Peyer's patch (tissue), 4 donors: Measurements from ENCODE around the gene DNAJC4. TPM values are rescaled to one million over a fixed set of nuclear protein-coding genes. Genes with fewer than 3 reads are reported as not detected.

ENCODE experiments used
- DNase-seq, 3 donors: peaks; one replicate each; pipeline ENCODE4 v3.0.0-alpha.2; 2017 to 2019
- H3K27ac ChIP-seq, 4 donors: fragments of 200-600 bp; sonication (generic); one replicate each; pipeline ENCODE4 v1.5.1; 2016 to 2019
- H3K27me3 ChIP-seq, 2 donors: fragments of 200-600 bp; sonication (generic); one replicate each; pipeline ENCODE4 v1.5.1; 2019
- H3K36me3 ChIP-seq, 3 donors: fragments of 200-600 bp; sonication (generic); one replicate each; pipeline ENCODE4 v1.5.1; 2016 to 2019
- H3K4me1 ChIP-seq, 4 donors: fragments of 200-600 bp; sonication (generic); one replicate each; pipeline ENCODE4 v1.5.1; 2016 to 2019
- H3K4me3 ChIP-seq, 4 donors: fragments of 200-600 bp; sonication (generic); 1 replicate in 3 of 4; 2 replicates in 1 of 4; pipeline ENCODE4 v1.5.1; 2016 to 2019; ENCODE audit warnings: mild to moderate bottlenecking in 1 of 4
- H3K9me3 ChIP-seq, 4 donors: fragments of 200-600 bp; sonication (generic); one replicate each; pipeline ENCODE4 v1.5.1; 2016 to 2019; ENCODE audit warnings: mild to moderate bottlenecking in 1 of 4
- POLR2A ChIP-seq, 2 donors: fragments of 450-650 bp; IDR thresholded peaks; one replicate each; pipeline ENCODE4 v1.5.1; 2017; ENCODE audit warnings: antibody characterized with exemption in 2 of 2, mild to moderate bottlenecking in 2 of 2, moderate library complexity in 2 of 2
- total RNA-seq, 4 donors: library from RNA; depleted of rRNA; stranded (reverse); fragments of >200 nt; gene quantifications; one replicate each; pipeline ENCODE4 v1.1.0, GENCODE V29; 2016
- TF ChIP-seq, protein P1 (sequence below), 6 experiments: fragments of 450-650 bp in 4 of 6; fragments of 200-600 bp in 2 of 6; sonication (generic) in 1 of 6; IDR thresholded peaks; one replicate each; pipeline ENCODE4 v1.5.1; 2017 to 2019; ENCODE audit warnings: antibody characterized with exemption in 6 of 6, mild to moderate bottlenecking in 3 of 6, moderate library complexity in 1 of 6

DNAJC4 gene
- total RNA-seq, 4 donors from 2014 or later: 42.9 to 95.0 (median 80.3) TPM

DNA sequence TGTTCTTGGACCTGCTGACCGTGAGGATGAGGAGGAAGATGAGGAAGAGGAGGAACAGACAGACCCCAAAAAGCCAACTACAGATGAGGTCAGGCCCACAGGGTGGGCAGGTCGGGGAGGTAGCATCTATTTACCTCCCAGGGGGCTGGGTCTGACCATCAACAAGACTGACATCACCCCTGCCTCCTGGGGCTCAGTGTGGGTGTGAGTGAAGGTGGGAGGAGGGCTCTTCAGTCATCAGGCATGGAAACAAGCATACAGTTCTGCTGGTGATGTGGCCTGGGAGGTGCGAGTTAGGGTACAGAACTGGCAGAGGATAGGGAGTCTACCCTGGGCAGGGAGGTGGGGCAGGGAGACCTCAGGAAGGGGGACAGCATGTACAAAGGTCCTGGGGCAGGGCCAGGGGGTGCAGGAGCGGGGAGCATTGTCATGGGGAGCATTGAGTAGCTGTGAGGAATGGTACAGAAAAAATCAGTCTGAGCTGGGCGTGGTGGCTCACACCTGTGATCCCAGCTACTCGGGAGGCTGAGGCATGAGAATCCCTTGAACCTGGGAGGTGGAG is 29.9 kb downstream of the DNAJC4 start:
- no peak overlapping the region for H3K4me3 ChIP-seq
- no peak for DNase-seq
- no peaks in the 10 kb centered on the region for H3K27me3 ChIP-seq
- H3K27ac ChIP-seq: no peak overlapping the region
- TF ChIP-seq, protein P1, sequence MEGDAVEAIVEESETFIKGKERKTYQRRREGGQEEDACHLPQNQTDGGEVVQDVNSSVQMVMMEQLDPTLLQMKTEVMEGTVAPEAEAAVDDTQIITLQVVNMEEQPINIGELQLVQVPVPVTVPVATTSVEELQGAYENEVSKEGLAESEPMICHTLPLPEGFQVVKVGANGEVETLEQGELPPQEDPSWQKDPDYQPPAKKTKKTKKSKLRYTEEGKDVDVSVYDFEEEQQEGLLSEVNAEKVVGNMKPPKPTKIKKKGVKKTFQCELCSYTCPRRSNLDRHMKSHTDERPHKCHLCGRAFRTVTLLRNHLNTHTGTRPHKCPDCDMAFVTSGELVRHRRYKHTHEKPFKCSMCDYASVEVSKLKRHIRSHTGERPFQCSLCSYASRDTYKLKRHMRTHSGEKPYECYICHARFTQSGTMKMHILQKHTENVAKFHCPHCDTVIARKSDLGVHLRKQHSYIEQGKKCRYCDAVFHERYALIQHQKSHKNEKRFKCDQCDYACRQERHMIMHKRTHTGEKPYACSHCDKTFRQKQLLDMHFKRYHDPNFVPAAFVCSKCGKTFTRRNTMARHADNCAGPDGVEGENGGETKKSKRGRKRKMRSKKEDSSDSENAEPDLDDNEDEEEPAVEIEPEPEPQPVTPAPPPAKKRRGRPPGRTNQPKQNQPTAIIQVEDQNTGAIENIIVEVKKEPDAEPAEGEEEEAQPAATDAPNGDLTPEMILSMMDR (IDR thresholded peaks at IDR 0.05): no peak
- TF ChIP-seq POLR2A (IDR thresholded peaks at IDR 0.05): no peak
- peaks cover 0 to 34% (median 0%) of the 10 kb centered on the region in 4 donors for H3K4me1 ChIP-seq
- H3K36me3 ChIP-seq: peaks cover 0 to 96% (median 0%) of the 10 kb centered on the region in 3 donors
- H3K9me3 ChIP-seq: no peaks in the 10 kb centered on the region

- Histone ChIP-seq H3K4me3 (no peak overlapping the region), H3K27me3 (no peaks in the 10 kb centered on the region), H3K4me1 (peaks cover 0 to 34% (median 0%) of the 10 kb centered on the region in 4 donors), H3K27ac (no peak overlapping the region), H3K9me3 (no peaks in the 10 kb centered on the region), H3K36me3 (peaks cover 0 to 96% (median 0%) of the 10 kb centered on the region in 3 donors)
- no peak for DNase-seq
- TF ChIP-seq POLR2A (IDR thresholded peaks at IDR 0.05): no peak
- TF ChIP-seq, protein P1 (IDR thresholded peaks at IDR 0.05): no peak
These were observed 31.3 kb downstream of the DNAJC4 start for GRCh38 chr11:64261556-64262080.

DNA sequence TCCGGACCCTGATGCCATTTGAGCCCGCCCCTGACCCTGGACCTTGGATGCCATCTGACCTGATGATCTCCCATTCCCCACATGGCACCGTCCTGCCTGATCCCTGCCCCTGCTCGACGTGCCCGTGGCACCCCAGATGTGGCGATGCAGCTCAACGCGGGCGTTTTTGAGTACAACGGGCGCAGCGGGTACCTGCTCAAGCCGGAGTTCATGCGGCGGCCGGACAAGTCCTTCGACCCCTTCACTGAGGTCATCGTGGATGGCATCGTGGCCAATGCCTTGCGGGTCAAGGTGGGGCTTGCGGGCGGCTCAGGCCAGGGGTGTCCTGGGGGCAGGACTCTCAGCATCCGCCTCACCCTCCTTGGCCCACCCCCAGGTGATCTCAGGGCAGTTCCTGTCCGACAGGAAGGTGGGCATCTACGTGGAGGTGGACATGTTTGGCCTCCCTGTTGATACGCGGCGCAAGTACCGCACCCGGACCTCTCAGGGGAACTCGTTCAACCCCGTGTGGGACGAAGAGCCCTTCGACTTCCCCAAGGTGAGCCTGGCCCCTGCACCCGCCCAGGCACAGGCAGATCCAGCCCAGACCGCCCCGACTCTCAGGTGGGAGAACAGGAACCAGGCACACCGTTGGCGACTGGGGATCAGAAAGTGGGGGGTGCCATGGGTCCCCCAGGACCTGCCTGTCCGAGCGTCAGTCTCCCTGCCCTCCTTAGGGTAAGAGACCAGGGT is 32.1 kb downstream of the DNAJC4 start:
- Histone ChIP-seq H3K4me1 (peaks cover 0 to 40% (median 0%) of the 10 kb centered on the region in 4 donors), H3K36me3 (peaks cover 0 to 95% (median 0%) of the 10 kb centered on the region in 3 donors), H3K9me3 (no peaks in the 10 kb centered on the region), H3K27me3 (no peaks in the 10 kb centered on the region), H3K4me3 (no peak overlapping the region), H3K27ac (no peak overlapping the region)
- TF ChIP-seq, protein P1 (IDR thresholded peaks at IDR 0.05): no peak
- TF ChIP-seq POLR2A (IDR thresholded peaks at IDR 0.05): no peak
- DNase-seq: no peak

GRCh38 chr11:64263021-64263946 is 32.9 kb downstream of the DNAJC4 start:
- Histone ChIP-seq H3K9me3 (no peaks in the 10 kb centered on the region), H3K27me3 (no peaks in the 10 kb centered on the region), H3K36me3 (peaks cover 0 to 87% (median 0%) of the 10 kb centered on the region in 3 donors), H3K4me1 (peaks cover under 1 to 49% (median 5%) of the 10 kb centered on the region in 4 donors), H3K27ac (no peak overlapping the region), H3K4me3 (no peak overlapping the region)
- TF ChIP-seq, protein P1 (IDR thresholded peaks at IDR 0.05): no peak
- TF ChIP-seq POLR2A (IDR thresholded peaks at IDR 0.05): no peak
- no peak for DNase-seq

GRCh38 chr11:64263947-64264317 is 33.6 kb downstream of the DNAJC4 start:
- DNase-seq: no peak
- peaks cover 7 to 55% (median 10%) of the 10 kb centered on the region in 4 donors for H3K4me1 ChIP-seq
- H3K27me3 ChIP-seq: no peaks in the 10 kb centered on the region
- H3K4me3 ChIP-seq: no peak overlapping the region
- no peak for TF ChIP-seq POLR2A (IDR thresholded peaks at IDR 0.05)
- TF ChIP-seq, protein P1 (IDR thresholded peaks at IDR 0.05): no peak
- no peak overlapping the region for H3K27ac ChIP-seq
- no peaks in the 10 kb centered on the region for H3K9me3 ChIP-seq
- H3K36me3 ChIP-seq: peaks cover 0 to 80% (median 0%) of the 10 kb centered on the region in 3 donors
